Trophoblast cell (in vitro differentiated cells and primary cell): ENCODE measurements around the gene SASH1.

Experiments used
- DNase-seq, 2 donors: peaks; one replicate each; pipeline ENCODE4 v3.0.0-alpha.2; 2016
- H2AFZ ChIP-seq: 2 replicates; pipeline ENCODE4 v1.6.1; 2013; ENCODE audit warnings: low read length, moderate library complexity, mild to moderate bottlenecking; ENCODE audit not compliant: insufficient read depth, poor library complexity
- H2AK5ac ChIP-seq: 2 replicates; pipeline ENCODE4 v1.6.1; 2013; ENCODE audit warnings: mild to moderate bottlenecking, low read length
- H2BK120ac ChIP-seq: 2 replicates; pipeline ENCODE4 v1.6.1; 2013; ENCODE audit warnings: low read length, mild to moderate bottlenecking, moderate library complexity; ENCODE audit not compliant: insufficient read depth, poor library complexity
- H2BK12ac ChIP-seq: 2 replicates; pipeline ENCODE4 v1.6.1; 2013; ENCODE audit warnings: mild to moderate bottlenecking, low read length, moderate library complexity
- H2BK5ac ChIP-seq: 2 replicates; pipeline ENCODE4 v1.6.1; 2013; ENCODE audit warnings: low read length, low read depth, moderate library complexity, mild to moderate bottlenecking; ENCODE audit not compliant: poor library complexity
- H3K14ac ChIP-seq: 2 replicates; pipeline ENCODE4 v1.6.1; 2013; ENCODE audit warnings: mild to moderate bottlenecking, low read length
- H3K18ac ChIP-seq: 2 replicates; pipeline ENCODE4 v1.6.1; 2013; ENCODE audit warnings: mild to moderate bottlenecking, low read length
- H3K23ac ChIP-seq: 2 replicates; pipeline ENCODE4 v1.6.1; 2013; ENCODE audit warnings: low read length
- H3K27ac ChIP-seq: 2 replicates; pipeline ENCODE4 v1.5.1; 2013; ENCODE audit warnings: low read depth, mild to moderate bottlenecking, inconsistent platforms, low read length, moderate library complexity
- H3K27me3 ChIP-seq: 2 replicates; pipeline ENCODE4 v1.6.1; 2013; ENCODE audit warnings: inconsistent platforms, mild to moderate bottlenecking, low read length, moderate library complexity; ENCODE audit not compliant: insufficient read depth
- H3K36me3 ChIP-seq, 2 experiments: 1 replicate in 1 of 2; 2 replicates in 1 of 2; pipeline ENCODE4 v1.6.1; 2013; ENCODE audit warnings: low read length in 2 of 2, mild to moderate bottlenecking in 2 of 2, moderate library complexity in 1 of 2; ENCODE audit not compliant: insufficient read depth in 2 of 2, control insufficient read depth in 1 of 2
- H3K4ac ChIP-seq: 2 replicates; pipeline ENCODE4 v1.6.1; 2013; ENCODE audit warnings: low read depth, mild to moderate bottlenecking, low read length, moderate library complexity
- H3K4me1 ChIP-seq, 2 experiments: 1 replicate in 1 of 2; 2 replicates in 1 of 2; pipeline ENCODE4 v1.6.1; 2013; ENCODE audit warnings: low read length in 2 of 2, mild to moderate bottlenecking in 2 of 2, moderate library complexity in 1 of 2; ENCODE audit not compliant: insufficient read depth in 2 of 2, control insufficient read depth in 1 of 2
- H3K4me2 ChIP-seq: 2 replicates; pipeline ENCODE4 v1.6.1; 2013; ENCODE audit warnings: inconsistent platforms, mild to moderate bottlenecking, low read length, moderate library complexity
- H3K4me3 ChIP-seq: 2 replicates; pipeline ENCODE4 v1.5.1; 2013; ENCODE audit warnings: mild to moderate bottlenecking, low read depth, low read length, inconsistent platforms
- H3K79me1 ChIP-seq: one replicate; pipeline ENCODE4 v1.6.1; 2013; ENCODE audit warnings: low read length
- H3K79me2 ChIP-seq: 2 replicates; pipeline ENCODE4 v1.6.1; 2013; ENCODE audit warnings: low read length, mild to moderate bottlenecking; ENCODE audit not compliant: control insufficient read depth, insufficient read depth, poor library complexity
- H3K9ac ChIP-seq: 2 replicates; pipeline ENCODE4 v1.6.1; 2013; ENCODE audit warnings: mild to moderate bottlenecking, low read length
- H3K9me3 ChIP-seq: 2 replicates; pipeline ENCODE4 v1.6.1; 2013; ENCODE audit warnings: low read depth, mild to moderate bottlenecking, control low read depth, inconsistent platforms, low read length; ENCODE audit not compliant: insufficient read depth
- H4K12ac ChIP-seq: 2 replicates; pipeline ENCODE4 v1.6.1; 2013; ENCODE audit warnings: low read depth, mild to moderate bottlenecking, low read length, moderate library complexity
- H4K8ac ChIP-seq: 2 replicates; pipeline ENCODE4 v1.6.1; 2013; ENCODE audit warnings: low read depth, mild to moderate bottlenecking, low read length, moderate library complexity
- H4K91ac ChIP-seq: one replicate; pipeline ENCODE4 v1.6.1; 2013; ENCODE audit warnings: low read depth, mild to moderate bottlenecking, low read length, moderate library complexity
- WGBS: extraction: QIAGEN DNeasy Blood & Tissue Kit; methylation state at CpG from one replicate; pipeline ENCODE4 v1.1.7; 2013; ENCODE audit warnings: missing lambda C conversion rate; ENCODE audit not compliant: insufficient read length, insufficient coverage; ENCODE audit errors: extremely low coverage; 5-methylcytosine and 5-hydroxymethylcytosine counted together

Gene SASH1

GRCh38 chr6:148464319-148465010, 121.8 kb downstream of the SASH1 start:
- Histone ChIP-seq H4K91ac (no peak overlapping the region), H3K4me2 (no peak overlapping the region), H3K79me1 (peaks cover 2% of the 10 kb centered on the region), H3K4me3 (no peak overlapping the region), H3K14ac (no peak overlapping the region), H2BK5ac (no peak overlapping the region), H3K4me1 (no peaks in the 10 kb centered on the region), H3K27me3 (no peaks in the 10 kb centered on the region), H3K9ac (no peak overlapping the region), H4K8ac (no peak overlapping the region), H4K12ac (no peak overlapping the region), H2BK120ac (no peak overlapping the region), H3K79me2 (no peaks in the 10 kb centered on the region), H3K18ac (no peak overlapping the region), H3K27ac (no peak overlapping the region), H3K4ac (no peak overlapping the region), H3K36me3 (no peaks in the 10 kb centered on the region), H2AFZ (no peak overlapping the region), H2BK12ac (no peak overlapping the region), H3K23ac (no peak overlapping the region), H2AK5ac (no peak overlapping the region), H3K9me3 (no peaks in the 10 kb centered on the region)
- peak; percentile 70 to 87 for DNase-seq
- WGBS = no CpG with 5 or more reads among the region's 5 CpGs

- no peak overlapping the region for H2BK12ac ChIP-seq
- no peak overlapping the region for H3K4me2 ChIP-seq
- H2AFZ ChIP-seq = no peak overlapping the region
- no peak overlapping the region for H2BK120ac ChIP-seq
- no peak overlapping the region for H3K23ac ChIP-seq
- no peak overlapping the region for H3K4me3 ChIP-seq
- H3K14ac ChIP-seq = no peak overlapping the region
- no peak overlapping the region for H3K18ac ChIP-seq
- H3K4me1 ChIP-seq = no peaks in the 10 kb centered on the region
- H2BK5ac ChIP-seq = no peak overlapping the region
- H3K27ac ChIP-seq = no peak overlapping the region
- H4K12ac ChIP-seq = no peak overlapping the region
- no peak overlapping the region for H3K9ac ChIP-seq
- H3K27me3 ChIP-seq = no peaks in the 10 kb centered on the region
- no peak overlapping the region for H4K91ac ChIP-seq
- peaks cover 2% of the 10 kb centered on the region for H3K79me1 ChIP-seq
- H2AK5ac ChIP-seq = no peak overlapping the region
- no peaks in the 10 kb centered on the region for H3K9me3 ChIP-seq
- WGBS = no CpG with 5 or more reads among the region's 5 CpGs
- H3K79me2 ChIP-seq = no peaks in the 10 kb centered on the region
- no peak for DNase-seq
- H3K4ac ChIP-seq = no peak overlapping the region
- no peaks in the 10 kb centered on the region for H3K36me3 ChIP-seq
- no peak overlapping the region for H4K8ac ChIP-seq
Measured at GRCh38 chr6:148465011-148465335, 122.3 kb downstream of the SASH1 start.

GRCh38 chr6:148465670-148466069, 123.0 kb downstream of the SASH1 start:
- Histone ChIP-seq H2AFZ (no peak overlapping the region), H3K4ac (no peak overlapping the region), H2BK120ac (no peak overlapping the region), H3K14ac (no peak overlapping the region), H3K18ac (no peak overlapping the region), H3K27ac (no peak overlapping the region), H3K27me3 (no peaks in the 10 kb centered on the region), H4K91ac (no peak overlapping the region), H3K23ac (no peak overlapping the region), H2BK5ac (no peak overlapping the region), H4K8ac (no peak overlapping the region), H2BK12ac (no peak overlapping the region), H3K4me3 (no peak overlapping the region), H3K9ac (no peak overlapping the region), H3K79me2 (no peaks in the 10 kb centered on the region), H4K12ac (no peak overlapping the region), H3K36me3 (no peaks in the 10 kb centered on the region), H2AK5ac (no peak overlapping the region), H3K9me3 (no peaks in the 10 kb centered on the region), H3K79me1 (peaks cover 4% of the 10 kb centered on the region), H3K4me2 (no peak overlapping the region), H3K4me1 (peaks cover 2% of the 10 kb centered on the region in 2 experiments)
- no CpG with 5 or more reads among the region's 6 CpGs for WGBS
- DNase-seq = no peak

GRCh38 chr6:148466158-148466557, 123.5 kb downstream of the SASH1 start:
- H2BK120ac ChIP-seq = peak overlapping the region; percentile 54
- H3K23ac ChIP-seq = no peak overlapping the region
- H2AFZ ChIP-seq = no peak overlapping the region

More at GRCh38 chr6:148466158-148466557, 123.5 kb downstream of the SASH1 start:
- H3K27me3 ChIP-seq = no peaks in the 10 kb centered on the region
- H3K4ac ChIP-seq = no peak overlapping the region
- peaks cover 2 to 3% of the 10 kb centered on the region in 2 experiments for H3K4me1 ChIP-seq
- peak overlapping the region; percentile 62 for H4K8ac ChIP-seq
- no CpG with 5 or more reads among the region's 4 CpGs for WGBS
- no peak overlapping the region for H4K91ac ChIP-seq
- H3K9ac ChIP-seq = no peak overlapping the region
- no peak overlapping the region for H2BK5ac ChIP-seq
- H3K9me3 ChIP-seq = no peaks in the 10 kb centered on the region
- H3K36me3 ChIP-seq = no peaks in the 10 kb centered on the region
- peak in 1 of 2 donors; percentile 30 for DNase-seq
- peak overlapping the region; percentile 61 for H2BK12ac ChIP-seq
- H3K4me3 ChIP-seq = no peak overlapping the region
- no peaks in the 10 kb centered on the region for H3K79me2 ChIP-seq
- peaks cover 5% of the 10 kb centered on the region for H3K79me1 ChIP-seq
- no peak overlapping the region for H3K4me2 ChIP-seq
- no peak overlapping the region for H4K12ac ChIP-seq
- no peak overlapping the region for H3K14ac ChIP-seq
- no peak overlapping the region for H3K18ac ChIP-seq
- H3K27ac ChIP-seq = no peak overlapping the region
- H2AK5ac ChIP-seq = no peak overlapping the region
